Stimulated activated CD4-positive, alpha-beta T cell treated with anti-CD3 and anti-CD28 coated beads, Interleukin-15, amount 100 ng/mL, for 48 hours (primary cell): ENCODE results near the gene CXCL13.
"Not testable (repeated sequence)": the region's sequence is repeated elsewhere in the genome, so short reads cannot be mapped to it uniquely, and the experiment has no call there.

Experiments used
- DNase-seq, 2 donors: peaks; one replicate each; pipeline ENCODE4 v3.0.0-alpha.2; 2020; ENCODE audit warnings: low read depth in 2 of 2

CXCL13 gene

DNA sequence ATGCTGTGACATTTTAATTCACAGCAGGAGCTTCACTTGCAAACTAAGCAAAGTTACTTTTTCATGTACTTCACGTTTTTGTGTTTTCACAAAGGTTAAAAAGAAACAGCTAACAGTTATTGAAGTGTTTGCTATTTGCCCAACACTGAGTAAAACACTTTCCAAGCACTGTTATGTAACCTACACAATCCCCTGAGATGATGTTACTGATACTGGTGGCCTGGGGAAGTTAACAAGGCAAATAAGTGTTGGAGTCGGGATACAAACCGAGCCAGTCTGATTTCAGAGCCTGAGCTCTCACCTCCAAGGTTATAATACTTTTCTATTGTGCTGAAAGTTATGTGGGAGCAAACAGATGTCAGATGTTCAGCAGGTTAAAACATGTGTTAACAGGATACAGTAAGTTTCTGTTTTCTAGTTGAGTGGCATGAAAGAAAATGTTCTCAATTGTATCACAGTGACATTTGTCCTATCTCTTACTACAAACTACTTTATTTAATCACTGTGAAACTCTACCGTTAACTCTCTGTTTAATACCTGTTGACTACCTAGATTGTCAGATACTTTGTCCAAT lies 3.9 kb upstream of the CXCL13 start:
- no peak for DNase-seq

DNA sequence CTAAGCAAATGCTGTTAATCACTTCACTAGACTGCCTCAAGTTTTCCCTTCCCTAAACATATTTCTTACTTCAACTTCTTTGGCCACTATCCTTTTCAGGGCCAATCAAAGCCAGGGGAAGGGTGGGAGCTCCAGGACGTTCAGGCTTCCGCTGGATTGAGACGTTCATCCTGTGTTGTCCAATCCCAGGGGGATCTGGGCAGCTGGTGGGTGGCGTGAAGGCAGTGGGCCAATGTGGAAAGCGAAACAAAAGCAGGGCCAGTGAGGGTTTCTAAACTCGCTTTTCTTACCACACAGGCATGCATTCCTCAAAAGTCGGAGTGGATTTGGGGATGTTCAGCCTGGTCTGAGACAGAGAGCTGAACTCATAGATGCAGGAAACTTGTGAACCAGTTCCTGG lies 7.6 kb downstream of the CXCL13 start:
- no peak for DNase-seq

DNA sequence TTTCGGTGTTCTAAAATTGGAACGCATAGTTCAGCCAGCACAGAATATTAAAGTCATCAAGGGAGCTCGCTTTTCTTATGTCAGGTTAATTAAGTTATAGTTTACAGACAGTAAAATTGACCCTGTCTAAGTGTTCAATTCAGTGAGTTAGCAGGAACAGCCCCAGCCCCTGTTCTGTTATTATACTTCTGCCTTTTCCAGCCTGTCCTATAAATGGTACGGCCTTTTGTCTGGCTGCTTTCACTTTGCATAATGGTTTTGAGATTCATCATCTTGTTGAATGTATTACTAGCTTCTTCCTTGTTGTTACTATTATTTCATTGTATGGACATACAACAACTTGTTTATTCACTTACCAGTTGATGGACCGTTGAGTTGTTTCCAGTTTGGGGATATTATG lies 9.5 kb downstream of the CXCL13 start:
- no peak for DNase-seq

DNA sequence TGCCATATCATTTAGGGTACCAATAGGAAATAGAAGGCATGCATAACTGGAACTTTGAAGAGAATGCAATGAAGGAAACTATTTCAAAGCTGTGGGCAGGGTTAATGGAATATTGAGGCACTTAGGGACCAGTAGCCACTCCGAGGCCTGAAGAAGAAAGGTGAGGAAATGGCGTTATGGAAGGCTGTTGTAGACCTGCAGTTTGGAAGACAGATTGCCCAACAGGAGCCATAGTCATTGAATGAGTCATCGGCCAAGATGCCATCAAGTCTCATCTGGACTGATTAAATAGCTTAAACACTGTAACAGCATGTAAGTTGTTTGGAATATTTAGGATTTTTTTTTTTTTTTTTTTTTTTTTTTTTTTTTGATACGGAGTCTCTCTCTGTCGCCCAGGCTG lies 11.6 kb downstream of the CXCL13 start:
- no peak for DNase-seq

- DNase-seq = peak; percentile 45 to 67
These were observed 13.0 kb downstream of the CXCL13 start for GRCh38 chr4:77618383-77619241.

GRCh38 chr4:77619408-77619807 lies 13.8 kb downstream of the CXCL13 start:
- no peak for DNase-seq

DNA sequence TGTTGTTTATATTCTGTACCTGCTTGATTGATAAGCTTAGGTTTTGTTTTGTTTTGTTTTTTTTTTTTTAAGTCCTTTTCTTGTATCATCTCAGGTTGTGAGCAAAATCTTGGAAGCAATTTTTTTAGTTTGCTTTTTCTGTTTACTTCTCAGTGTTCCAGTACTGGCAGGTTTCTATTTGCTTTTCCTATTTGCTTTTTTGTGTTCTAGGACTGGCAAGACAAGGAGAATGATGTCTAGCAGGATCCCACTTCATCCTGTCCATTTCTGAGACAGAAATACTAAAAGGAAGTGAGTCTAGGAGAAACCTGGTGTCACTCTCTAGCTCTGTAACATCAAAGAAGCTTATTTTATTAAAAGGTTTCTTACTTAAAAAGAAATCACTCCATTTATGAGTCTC lies 15.6 kb downstream of the CXCL13 start:
- no peak for DNase-seq

- no peak for DNase-seq
These were observed 17.5 kb downstream of the CXCL13 start for GRCh38 chr4:77623091-77623490.

DNA sequence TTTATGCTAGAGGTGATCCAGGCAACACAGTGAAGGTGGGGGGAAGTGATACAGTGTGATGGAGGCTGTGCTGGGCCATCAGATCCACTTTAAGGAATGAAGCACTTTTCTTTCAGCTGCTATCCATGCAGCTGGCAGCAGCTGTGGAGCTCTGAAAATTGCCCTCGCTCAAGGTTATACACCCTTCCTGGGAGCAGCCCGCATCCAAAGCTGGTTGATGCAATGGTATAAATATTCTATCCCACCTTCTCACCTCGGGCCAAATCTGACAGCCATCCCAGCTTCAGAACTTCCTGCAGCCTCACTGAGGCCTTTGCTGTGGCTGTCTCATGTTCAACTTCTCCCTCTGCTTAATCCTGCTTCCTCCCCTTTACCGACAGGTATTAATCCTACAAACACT lies 18.6 kb downstream of the CXCL13 start:
- DNase-seq = no peak

- DNase-seq = no peak
These were observed 19.9 kb downstream of the CXCL13 start for GRCh38 chr4:77625485-77625884.

GRCh38 chr4:77629885-77630284 lies 24.3 kb downstream of the CXCL13 start:
- no peak for DNase-seq

- no peak for DNase-seq
These were observed 25.7 kb downstream of the CXCL13 start for GRCh38 chr4:77631276-77631675.

DNA sequence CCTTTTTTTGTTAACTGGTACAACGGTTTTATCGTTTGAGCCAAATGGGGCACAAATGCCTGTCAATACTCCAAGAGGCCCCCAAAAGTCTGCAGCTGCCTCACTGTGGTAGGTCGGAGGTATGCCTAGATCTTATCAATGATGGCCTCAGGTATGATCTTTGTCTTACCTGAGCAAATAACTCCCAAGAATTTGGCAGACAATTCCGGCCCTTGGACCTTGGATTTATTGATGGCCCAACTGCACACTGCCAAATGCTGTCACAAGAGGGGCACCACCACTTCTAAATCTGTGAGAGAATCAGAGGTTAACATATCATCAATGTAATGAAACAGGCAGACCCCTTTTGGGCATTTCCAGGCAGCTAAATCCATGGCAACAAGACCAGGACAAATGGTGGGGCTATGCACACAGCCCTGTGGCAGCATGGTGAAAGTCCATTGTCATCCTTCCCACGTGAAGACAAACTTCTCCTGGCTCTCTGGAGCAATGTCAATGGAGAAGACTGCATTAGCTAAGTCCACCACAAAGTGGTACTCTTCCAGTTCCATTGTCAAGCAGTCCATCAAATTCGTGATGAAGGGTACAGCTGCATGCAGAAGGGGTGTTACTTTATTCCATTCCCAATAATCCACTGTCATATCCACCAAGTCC lies 28.6 kb downstream of the CXCL13 start:
- no peak for DNase-seq

- no peak for DNase-seq
These were observed 29.6 kb downstream of the CXCL13 start for GRCh38 chr4:77635246-77635645.

DNA sequence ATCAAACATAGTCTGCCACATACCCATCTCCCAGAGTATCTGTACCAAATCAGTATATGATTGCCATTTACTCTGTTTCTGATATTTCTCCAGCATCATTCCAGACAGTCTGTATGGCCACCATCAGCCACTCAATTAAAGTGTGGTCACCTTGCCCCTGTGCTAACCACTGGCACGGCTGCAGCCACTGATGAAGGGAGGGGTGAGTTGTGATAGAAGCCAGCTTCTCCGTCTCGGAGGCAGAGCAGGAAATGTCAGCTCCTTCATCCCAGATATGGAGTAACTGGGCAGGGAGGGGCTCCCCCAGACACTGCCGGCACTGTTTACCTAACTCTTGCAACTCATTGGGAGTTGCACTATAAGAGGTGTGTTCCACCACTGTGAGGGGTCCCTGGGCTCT lies 30.3 kb downstream of the CXCL13 start:
- DNase-seq = no peak

DNA sequence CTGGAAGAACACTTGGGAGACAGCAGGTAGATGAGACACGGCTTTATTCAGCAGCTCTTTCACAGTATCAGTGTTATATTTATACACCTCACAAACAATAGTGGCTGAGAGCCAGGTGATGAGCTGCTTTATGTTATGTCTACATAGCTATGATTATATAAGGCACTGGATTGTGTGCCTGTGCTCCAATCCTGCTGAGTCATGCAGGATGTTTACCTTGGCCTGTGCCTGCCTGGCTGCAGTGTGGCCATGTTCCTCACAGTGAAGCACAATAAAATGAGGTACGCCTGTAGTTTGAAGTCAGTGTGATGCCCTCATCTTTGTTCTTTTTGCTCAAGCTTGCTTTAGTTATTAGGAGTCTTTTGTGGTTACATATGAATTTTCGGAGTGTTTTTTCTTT lies 31.3 kb downstream of the CXCL13 start:
- no peak for DNase-seq

- DNase-seq = not testable (repeated sequence)
These were observed 38.4 kb downstream of the CXCL13 start for GRCh38 chr4:77644069-77644468.

GRCh38 chr4:77650787-77651186 lies 45.2 kb downstream of the CXCL13 start:
- DNase-seq = no peak

DNA sequence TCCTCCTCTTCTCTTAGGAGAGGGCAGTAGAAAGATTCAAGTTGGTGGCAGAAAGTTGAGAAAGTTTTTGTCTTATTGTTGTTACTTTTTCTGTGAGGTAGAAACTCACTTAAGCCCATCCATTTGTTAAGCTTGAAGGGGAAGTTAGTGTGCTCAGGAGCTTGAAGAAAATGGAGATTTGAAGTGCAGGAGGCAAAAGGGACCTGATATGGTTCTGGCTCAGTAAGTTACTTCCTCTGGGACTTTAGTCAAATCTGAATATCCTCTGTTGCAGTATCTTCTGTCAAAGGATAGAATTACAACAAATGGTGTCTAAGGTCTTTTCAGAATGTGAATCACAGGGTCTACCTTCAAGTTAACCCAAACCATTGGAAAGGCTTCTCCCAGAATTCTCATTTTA lies 46.2 kb downstream of the CXCL13 start:
- DNase-seq = no peak

- DNase-seq = no peak
These were observed 46.7 kb downstream of the CXCL13 start for GRCh38 chr4:77652237-77652897.

GRCh38 chr4:77653162-77653758 lies 47.6 kb downstream of the CXCL13 start:
- no peak for DNase-seq

DNA sequence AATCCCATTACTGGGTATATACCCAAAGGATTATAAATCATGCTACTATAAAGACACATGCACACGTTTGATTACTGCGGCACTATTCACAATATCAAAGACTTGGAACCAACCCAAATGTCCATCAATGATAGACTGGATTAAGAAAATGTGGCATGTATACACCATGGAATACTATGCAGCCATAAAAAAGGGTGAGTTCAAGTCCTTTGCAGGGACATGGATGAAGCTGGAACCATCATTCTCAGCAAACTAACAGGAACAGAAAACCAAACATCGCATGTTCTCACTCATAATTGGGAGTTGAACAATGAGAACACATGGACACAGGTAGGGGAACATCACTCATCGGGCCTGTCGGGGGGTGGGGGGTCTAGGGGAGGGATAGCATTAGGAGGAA lies 54.7 kb downstream of the CXCL13 start:
- not testable (repeated sequence) for DNase-seq
